CD4-positive, alpha-beta T cell treated with Interleukin-2 at 100 ng/mL for 4 hours (primary cell): ENCODE data around the gene LPAR6.
"Not testable (repeated sequence)": the region's sequence is repeated elsewhere in the genome, so short reads cannot be mapped to it uniquely, and the experiment has no call there.

Experiments used
- DNase-seq: peaks from one replicate; pipeline ENCODE4 v3.0.0-alpha.2; 2020; ENCODE audit warnings: low spot score

LPAR6 gene, protein sequence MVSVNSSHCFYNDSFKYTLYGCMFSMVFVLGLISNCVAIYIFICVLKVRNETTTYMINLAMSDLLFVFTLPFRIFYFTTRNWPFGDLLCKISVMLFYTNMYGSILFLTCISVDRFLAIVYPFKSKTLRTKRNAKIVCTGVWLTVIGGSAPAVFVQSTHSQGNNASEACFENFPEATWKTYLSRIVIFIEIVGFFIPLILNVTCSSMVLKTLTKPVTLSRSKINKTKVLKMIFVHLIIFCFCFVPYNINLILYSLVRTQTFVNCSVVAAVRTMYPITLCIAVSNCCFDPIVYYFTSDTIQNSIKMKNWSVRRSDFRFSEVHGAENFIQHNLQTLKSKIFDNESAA

DNA sequence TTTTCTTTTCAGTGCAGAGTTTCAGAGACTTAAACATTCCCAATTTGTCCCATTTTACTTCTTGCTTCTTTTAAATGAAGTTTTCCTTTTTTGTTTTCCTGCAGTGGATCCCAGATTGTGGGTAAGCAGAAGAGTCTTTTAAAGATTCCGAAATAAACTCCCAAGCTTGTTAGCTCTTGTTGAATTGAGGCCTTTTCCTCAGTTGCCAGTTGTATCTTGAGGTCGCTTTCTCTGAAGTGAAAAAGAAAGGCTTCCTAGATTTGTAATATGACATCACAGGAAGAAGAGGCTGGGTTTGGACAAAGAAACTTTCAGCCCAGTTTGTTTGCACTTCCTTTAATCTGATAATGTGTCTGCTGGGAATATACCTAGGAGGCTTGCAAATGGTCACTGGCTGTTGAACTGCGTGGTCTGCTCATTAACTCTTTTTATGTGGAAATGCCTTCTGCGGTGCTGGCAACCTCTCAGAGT, at the start of gene LPAR6:
Gene LPAR6 (minus strand): TSS at position 233 of the 471 bp plus-strand sequence. CDS start 690 bp downstream, outside the sequence.
- DNase-seq: peak; percentile 58

DNA sequence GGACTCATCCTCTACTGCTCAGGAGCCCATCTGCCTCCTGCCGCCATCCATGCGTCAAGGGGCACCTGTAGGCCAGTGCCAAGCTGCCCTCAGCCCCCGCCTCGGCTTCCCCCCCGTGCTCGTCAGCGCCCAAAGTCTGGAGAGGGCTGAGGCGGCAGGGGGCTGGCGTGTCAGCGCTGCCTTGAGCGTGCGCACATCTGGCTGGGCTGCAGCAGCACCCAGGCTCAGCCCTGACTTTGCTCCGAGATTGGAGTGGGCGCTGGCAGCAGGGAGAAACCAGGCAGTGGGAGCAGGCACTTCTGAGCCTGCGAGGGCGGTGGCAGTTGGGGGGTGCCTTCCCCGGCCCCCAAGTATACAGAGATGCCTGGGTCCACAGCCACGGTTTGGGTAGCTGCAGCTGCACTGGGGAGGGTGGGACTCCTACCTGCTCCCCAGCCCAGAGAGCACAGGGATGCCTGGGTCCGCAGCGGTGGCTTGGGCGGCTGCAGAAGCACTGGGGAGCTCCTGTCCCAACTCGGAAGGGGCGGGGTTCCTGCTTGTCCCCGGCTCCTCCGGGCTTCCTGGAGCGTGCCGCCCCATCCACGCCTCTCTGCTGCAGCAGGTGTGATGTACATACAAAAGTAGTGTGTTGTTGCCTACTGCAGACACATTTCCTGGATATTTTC, 44.8 kb upstream of the LPAR6 start:
- DNase-seq: no peak

DNA sequence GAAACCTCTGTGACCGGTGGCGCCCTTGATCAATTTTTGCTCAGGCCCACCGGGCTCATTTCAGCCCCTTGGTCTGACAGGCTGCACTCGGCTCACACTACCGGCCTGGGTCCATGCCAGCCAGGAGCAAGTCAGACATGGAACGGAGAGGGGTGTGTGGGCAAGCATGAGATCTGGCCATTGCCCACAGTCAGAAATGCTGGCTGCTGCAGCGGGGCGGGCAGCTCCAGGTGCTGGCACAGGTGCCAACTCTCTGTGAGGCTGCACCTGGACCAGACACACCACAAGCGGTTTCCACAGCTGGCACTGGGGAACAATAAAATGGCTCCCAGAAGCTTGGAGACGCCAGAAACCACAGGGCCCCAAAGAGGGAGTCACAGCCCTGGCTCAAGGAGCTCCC, 43.6 kb upstream of the LPAR6 start:
- DNase-seq: no peak

DNA sequence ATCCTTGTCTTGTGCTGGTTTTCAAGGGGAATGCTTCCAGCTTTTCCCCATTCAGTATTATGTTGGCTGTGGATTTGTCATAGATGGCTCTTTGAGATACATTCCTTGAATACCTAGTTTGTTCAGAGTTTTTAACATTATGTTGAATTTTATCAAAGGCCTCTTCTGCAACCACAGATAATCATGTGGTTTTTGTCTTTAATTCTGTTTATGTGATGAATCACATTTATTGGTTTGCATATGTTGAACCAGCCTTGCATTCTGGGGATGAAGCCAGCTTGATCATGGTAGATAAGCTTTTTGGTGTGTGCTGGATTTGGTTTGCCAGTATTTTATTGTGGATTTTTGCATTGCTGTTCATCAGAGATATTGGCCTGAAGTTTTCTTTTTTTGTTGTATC, 38.3 kb upstream of the LPAR6 start:
- DNase-seq: not testable (repeated sequence)

DNA sequence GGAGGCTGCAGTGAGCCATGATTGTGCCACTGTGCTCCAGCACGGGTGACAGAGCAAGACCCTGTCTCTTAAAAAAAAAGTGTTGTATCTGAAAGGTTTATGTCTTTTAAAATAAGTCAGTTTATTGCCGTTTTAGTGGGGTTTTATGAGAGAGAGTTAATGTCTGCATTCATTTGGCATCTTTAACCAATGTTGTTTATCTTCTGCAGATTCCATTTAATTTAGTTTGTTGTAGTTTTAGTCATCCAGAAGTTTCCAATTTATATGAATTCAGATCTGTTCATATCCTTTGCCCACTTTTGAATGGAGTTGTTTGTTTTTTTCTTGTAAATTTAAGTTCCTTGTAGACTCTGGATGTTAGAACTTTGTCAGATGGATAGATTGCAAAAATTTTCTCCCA, 36.7 kb upstream of the LPAR6 start:
- no peak for DNase-seq

DNA sequence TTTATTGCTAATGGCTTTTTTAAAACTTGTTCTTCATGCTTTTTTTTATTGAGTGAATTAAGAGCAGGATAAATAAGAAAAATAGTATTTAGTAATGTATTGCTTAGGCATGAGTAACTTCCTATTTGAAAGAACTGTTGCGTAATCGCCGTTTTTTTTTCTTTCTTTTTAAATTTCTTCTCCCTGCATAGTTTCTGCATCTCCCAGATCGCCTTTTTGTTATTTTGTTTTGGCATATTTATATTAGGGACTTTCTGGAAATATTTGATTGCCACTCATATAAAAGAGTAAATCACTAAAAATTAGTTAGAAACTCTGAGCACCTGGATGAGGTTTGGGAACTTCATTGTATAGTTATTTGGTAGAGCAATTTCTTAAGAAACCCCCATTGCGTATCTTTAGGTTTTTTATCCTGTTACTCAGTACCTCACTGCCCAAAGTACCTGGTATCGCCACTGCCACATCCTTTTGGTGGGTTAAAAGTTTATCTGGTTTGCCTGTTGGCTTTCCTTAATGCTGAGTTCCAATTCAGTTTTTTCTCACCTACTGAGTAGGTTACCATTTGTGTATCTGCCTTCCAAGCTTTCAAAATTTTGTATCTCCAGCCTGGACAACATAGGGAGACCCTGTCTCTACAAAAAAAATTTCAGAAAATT, 36.2 kb upstream of the LPAR6 start:
- no peak for DNase-seq

DNA sequence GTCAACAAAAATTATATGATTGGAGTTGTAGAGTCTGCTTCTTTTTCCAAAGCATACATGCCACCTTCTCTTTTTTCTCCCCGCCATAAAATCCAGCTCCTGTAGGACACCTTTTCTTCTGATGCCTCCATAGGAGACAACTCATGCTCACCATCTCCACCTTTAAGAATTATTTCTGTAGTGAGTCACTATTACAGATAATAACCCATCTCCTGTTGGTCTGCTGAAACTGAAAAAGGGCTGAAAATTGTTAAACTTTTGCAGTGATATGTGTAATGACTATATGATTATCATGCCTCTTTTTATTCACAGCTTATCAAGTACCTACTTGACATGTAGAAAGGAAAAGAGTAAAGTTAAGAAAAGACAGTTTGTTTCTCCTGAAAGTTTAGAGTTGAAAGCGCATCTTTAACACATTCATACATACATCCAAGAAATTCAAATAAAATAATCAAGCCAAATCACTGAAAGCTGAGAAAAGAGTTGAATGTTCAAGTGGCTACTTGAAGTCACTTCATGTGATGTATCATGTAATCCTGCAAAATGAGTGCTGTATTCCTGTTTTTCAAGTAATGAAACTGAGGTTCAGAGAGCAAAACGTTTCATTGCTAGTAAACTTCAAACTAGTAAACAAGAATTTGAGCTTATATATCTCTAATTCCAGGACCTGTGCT, 35.5 kb upstream of the LPAR6 start:
- DNase-seq: no peak

DNA sequence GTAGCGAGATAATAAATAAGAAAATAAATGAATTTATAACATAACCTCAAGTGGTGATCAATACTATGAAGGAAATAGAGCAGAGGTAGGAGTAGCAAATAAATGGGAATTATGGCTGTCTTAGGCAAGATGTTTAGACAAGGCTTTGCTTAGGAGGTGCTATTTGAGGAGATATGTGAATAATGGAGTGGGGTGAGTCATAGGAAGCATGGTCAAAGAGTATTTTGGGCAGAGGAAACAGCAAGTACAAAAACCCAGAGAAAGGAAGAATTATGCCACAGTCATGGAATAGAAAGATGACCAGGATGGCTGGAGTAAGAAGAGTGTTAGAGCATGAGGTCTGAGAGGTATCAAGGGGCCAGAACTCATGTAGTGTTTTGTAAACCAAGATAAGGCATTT, 33.6 kb upstream of the LPAR6 start:
- no peak for DNase-seq

DNA sequence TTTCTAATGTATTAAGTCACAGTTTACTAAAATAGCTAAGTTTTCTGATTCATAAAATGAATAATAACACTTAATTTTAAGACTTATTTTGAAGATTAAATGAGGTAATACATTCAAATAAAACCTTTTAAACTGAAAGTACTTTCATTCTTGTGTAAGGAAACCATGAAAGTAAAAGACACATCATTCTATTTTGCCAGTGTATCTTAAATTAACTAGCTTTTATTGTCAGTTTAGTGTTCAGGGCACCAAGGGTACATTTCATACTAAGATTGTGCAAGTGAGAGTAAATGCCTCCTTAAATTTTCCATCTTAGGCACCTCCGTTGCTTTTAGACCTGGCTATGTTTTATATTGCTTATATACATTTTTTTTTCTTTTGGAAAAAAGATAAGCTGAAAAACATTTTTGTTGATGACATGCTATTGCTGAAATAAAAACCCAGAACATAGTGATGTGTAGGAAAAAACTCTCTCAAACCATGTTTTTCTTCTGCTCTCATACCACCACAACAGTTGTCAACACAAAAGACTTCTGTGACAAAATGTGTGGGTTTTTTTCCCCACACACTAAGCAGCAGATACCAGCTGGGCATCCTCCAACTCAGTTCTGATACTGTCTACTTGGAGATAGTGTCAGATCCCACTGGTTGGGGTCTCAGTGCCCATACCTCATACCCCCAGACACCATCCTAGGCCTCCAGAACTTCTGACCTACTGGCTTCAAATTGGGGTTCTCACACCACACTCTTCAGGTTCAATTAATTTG, 30.7 kb upstream of the LPAR6 start:
- DNase-seq: peak; percentile 26

DNA sequence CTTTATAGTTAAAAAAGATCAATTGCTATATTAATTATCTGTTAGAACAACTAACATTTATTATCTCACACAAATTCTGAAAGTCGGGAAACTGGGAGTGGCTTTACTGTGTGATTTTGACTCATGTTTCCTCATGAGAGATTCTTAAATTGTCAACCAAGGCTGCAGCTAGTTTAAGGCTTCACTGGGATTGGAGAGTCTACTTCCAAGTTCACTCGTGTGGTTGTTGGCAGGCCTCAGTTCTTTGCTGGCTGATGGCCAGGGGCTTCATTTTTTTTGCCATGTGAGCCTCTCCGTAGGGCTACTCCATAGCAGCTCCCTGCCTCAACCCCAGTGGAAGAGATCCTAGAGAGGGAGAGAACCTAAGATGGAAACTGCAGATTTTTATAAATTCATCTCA, 24.5 kb upstream of the LPAR6 start:
- DNase-seq: no peak

DNA sequence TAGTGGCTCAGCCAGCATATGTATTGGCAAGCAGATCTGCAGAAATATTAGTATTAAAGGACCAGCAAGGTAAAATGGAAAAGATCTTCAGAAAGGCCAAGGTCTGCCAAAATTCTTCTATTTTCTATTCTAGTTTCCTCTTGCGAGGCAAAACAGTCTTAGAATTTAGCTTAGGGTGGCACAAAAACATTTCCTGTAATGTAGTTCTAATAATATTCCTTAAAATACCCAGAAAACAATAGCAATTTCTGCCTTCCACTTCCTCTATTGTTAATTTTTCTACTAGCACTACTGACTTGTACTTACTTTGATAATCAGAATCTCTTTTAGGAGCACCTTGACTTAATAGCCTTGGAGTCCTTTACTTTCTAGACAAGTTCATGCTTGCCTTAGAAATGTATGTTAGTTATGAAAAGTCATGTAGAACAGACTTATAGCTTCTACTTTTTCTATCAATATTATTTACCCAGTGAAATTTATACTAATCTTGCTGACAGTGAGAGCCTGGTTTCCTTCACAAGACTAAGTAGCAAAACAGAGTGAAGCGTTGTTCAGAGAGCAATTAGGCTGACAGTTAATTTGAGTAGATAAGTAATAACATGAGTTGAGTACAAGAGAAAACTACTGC, 23.9 kb upstream of the LPAR6 start:
- peak; percentile 29 for DNase-seq

DNA sequence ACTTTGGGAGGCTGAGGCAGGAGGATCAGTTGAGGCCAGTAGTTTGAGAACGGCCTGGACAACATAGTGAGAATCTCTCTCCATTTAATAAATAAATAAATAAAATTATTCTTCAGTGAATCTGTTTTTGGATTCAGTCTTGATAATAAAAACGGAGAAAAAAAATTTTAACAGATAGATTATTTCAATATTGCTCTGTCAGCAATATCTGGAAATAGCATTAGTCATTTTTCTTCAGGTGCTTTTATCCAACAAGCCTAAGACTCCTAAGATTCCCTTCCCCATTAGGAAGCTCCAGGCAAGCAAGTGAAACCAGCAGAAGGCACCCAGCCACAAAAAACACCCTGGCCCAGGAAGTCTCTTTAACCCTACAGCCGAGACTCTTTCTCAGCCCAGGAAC, 21.3 kb upstream of the LPAR6 start:
- DNase-seq: no peak

DNA sequence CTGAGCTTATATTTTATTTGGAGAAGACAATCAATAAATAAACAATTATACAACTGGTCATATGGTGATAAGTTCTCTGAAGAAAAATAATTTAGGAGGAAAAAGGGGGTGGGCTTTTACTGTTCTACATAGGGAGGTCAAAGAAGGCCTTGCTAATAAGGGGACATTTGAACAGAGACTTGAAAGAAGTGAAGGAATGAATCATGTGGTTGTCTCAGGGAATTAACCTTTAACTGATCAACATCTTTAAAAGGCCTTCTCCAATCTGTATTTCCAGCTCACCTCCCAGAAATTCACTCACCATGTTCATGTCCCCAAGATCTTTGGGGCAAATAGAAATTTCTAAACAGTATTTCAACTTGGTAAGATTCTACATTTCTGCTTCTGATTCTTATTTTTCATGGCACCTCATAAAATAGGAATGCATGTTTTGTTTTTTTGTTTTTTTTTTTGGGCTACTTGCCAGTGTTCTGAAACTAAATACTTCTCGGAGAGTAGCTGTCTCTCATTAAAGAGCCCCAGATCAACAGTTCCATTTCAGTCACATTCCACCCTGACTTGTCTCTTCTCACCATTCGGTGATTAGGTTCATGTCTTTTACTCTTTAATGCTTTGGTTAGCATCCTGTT, 19.2 kb upstream of the LPAR6 start:
- DNase-seq: no peak

DNA sequence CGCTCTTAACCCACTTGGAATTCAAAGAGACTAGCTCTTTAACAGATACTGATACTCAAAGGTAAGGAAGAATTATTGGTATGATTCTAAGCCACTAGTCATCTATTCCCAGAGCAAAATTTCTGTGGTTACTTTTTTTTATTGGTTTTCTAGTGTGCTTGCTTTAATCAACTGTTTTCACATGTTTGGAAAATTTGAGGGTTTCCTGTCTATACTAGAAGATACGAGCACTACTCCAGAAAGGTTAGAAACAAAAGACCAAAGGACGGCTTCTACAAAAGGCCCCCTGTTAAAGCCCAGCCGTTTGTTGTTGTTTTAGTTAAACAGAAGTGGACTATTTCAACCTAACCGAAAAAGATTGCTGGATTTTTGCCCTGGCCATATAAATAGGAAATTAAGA, 18.5 kb upstream of the LPAR6 start:
- DNase-seq: no peak

DNA sequence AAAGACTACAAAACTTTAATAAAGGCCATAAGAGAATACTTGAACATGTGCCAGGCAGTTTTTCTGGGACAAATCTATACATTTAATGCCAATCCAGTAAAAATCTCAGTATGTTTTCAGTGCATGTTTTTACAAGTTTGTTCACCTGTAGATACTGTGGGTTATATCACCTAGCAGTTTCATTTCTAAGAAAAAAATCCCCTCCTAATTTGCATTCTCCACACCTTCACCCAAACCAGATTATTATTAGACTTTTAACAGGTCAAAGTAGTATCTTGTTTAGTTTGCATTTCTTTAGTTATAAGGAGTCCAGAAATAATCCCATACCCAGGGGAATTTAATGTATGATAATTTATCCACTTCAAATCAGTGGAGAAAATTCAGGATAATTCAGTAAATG, 17.0 kb upstream of the LPAR6 start:
- no peak for DNase-seq

DNA sequence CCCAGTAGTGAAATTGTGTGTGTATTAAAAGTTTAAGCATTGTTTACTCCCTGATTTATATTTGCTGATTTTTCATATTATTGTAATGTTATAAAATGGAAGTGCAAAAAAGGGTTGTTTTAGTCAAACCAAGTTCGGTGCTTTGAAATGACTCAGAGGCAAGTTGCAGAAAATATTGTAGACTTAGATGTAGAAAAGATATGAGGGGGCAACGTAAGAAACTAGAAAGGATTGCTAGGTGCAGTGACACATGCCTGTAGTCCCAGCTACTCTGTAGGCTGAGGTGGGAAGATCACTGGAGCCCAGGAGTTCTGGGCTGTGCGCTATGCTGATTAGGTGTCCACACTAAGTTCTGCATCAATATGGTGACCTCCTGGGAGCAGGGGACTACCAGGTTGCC, 16.1 kb upstream of the LPAR6 start:
- DNase-seq: no peak

DNA sequence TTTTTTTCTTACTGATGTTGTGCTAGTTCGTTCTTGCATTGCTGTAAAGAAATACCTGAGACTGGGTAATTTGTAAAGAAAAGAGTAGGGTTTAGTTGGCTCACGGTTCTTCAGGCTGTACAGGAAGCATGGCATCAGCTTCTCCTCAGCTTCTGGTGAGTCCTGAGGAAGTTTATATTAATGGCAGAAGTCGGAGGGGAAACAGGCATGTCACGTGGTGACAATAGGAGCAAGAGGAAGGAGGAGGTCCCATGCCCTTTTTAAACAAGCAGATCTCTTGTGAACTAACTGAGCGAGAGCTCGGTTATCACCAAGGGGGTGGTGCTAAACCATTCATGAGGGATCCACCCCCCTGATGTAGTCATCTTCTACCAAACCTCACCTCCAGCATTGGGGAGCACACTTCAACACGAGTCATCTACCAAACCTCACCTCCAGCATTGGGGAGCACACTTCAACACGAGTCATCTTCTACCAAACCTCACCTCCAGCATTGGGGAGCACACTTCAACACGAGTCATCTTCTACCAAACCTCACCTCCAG, 13.9 kb upstream of the LPAR6 start:
- DNase-seq: not testable (repeated sequence)

DNA sequence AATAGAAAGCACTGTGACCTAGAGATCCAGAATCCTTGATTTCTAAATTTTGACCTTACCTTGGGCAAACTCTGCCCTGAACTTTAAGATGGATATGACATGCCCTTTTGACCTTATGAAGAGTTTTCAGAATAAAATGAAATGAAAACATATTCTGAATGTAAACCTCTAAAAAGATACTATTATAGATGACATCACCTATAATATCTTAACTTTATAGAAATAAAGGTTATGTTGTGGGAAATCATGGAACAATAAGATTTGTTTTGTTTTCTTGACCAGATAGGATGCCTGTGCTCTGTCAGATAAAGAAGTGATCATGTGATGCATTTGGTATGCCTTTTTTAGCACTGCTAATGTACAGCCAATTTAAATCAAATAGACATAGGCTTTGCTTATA, 13.1 kb upstream of the LPAR6 start:
- no peak for DNase-seq

DNA sequence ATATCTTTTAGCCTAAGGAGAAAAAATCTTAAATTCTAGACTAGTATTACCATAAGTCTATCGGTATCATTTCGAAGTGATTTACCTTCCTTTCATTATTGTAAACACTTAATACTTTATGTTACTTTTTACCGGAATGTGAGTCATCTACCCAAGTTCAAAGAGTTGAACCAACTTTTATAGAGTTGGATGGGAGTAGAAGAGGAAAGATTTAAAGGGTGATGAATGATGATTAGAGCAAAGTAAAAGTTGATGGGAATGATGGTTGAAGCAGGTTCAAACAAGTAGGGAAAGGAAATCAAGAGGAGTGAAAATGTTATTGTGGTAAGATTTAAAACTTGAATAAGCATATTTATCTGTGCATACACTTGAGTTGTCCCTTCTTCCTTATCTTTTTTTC, 11.3 kb upstream of the LPAR6 start:
- no peak for DNase-seq

DNA sequence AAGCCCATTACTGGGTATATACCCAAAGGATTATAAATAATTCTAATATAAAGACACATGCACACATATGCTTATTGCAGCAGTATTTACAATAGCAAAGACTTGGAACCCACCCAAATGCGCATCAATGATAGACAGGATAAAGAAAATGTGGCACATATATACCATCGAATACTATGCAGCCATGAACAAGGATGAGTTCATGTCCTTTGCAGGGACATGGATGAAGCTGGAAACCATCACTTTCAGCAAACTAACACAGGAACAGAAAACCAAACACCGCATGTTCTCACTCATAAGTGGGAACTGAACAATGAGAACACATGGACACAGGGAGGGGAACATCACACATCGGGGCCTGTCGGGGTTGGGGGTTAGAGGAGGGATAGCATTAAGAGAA, 9.1 kb upstream of the LPAR6 start:
- DNase-seq: not testable (repeated sequence)

DNA sequence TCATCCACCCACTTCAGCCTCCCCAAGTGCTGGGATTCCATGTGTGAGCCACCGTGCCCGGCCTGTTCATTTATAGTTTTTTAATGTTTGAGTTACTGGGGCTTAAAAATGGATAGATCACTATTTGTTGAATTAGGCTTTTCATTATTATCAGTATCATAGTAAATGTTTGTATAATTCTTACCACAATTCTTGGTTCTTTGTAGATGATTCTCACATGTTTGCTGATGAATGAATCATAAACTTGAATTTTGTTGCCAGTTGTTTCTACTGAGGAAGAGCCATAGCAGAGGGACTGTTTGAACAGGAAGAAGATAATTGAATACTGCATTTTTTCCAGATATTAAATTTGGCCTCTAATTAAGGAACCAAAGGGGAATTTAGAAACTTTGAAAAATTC, 2.6 kb upstream of the LPAR6 start:
- no peak for DNase-seq
